Fibroblast of peridontal ligament (primary cell): ENCODE data around the gene NELFB.
A peak's percentile ranks its signal among the peaks of the same experiment; 100 is the strongest.
"Not testable (repeated sequence)": the region's sequence is repeated elsewhere in the genome, so short reads cannot be mapped to it uniquely, and the experiment has no call there.

Source experiments
- DNase-seq: peaks from one replicate; pipeline ENCODE4 v3.0.0-alpha.2; 2010; ENCODE audit errors: extremely low read depth

NELFB gene

DNA sequence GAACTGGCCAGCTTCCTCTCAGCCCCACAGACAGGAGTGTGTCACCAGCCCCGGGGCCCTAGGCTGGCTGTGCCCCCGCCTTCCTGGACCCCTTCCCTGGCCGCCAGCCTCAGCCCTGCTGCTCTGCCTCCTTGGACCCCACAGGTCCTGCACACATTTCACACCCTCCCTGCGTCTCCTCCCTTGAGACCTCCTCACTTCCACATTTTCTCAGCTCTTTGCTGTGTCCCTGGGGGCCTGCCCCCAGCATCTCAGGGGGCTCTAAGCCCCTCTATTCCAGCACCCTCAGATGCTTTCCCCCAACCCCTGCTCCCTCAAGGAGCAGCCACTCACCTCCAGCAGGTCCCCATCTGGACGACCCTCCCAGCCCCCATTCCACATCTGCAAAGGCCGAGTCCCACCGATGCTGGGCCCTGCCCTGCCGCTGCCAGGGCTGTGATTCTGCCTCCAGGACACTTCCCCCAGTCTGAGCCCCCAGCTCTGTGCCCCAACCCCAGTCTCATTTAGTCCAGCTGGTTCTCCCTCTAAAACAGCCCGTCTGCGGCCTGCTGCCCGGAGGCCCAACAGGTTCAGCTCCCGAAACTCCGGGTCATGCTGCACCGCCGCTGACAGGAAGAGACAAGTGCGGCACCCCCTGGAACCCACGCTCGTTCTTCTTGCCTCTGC lies 20.2 kb upstream of the NELFB start:
- no peak for DNase-seq

DNA sequence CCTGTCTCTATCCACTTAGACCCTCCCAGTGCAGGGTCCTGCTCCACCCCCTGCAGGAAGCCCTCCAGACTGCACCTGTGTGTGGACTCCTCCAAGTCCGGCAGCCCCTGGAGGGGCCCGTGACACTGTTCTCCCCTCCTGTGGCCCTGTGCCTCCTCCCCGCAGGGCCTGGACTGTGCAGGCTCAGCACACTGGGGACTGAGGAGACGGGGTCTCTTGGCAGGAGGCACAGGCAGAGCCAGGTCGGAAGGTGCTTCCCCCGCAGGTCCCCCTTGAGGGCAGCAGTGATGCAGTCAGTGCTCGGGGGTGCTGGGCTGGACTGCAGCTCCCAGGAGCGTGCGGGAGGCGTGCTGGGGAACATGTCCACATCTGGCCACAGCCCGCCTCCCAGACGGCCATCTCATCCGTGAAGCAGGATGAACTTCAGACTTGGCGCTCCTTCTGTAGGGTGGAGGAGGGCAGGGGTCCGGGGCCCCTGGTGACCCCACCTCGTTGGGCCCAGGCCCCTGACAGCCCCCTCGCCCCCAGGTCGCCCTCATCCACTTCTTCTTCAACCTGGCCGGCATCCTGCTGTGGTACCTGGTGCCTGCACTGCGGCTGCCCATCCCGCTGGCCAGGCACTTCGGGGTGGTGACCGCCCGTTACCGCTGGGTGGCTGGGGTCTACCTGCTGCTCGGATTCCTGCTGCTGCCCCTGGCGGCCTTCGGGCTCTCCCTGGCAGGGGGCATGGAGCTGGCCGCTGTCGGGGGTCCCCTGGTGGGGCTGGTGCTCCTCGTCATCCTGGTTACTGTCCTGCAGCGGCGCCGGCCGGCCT lies 19.5 kb upstream of the NELFB start:
- no peak for DNase-seq

DNA sequence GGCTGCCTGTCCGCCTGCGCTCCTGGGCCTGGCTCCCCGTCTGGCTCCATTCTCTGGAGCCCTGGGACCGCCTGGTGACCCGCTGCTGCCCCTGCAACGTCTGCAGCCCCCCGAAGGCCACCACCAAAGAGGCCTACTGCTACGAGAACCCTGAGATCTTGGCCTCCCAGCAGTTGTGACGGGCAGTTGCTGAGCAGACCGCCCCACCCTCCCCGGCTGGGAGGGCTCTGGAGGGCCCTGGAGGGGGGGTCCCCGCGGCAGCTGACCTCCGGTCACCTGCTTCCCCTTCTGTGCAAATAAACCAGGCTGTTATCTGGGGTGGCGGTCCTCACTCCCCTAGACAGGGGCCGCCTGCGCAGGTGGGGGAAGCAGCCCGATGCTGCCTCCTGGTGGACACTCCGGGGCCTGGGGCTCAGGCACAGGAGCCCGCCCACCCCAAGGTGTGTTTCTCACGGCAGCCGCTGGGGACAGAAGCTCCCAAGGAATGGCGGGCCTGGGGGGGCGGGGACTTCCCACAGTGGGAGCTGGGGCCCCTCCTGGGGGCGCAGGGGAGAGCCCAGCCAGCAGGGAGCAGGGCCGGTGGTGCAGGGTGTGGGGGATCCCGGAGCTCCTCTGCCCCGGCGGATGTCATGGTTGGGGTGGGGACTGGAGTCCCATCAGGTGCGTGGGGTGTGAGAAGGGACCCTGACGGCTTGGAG lies 18.7 kb upstream of the NELFB start:
- DNase-seq: peak; percentile 53

DNA sequence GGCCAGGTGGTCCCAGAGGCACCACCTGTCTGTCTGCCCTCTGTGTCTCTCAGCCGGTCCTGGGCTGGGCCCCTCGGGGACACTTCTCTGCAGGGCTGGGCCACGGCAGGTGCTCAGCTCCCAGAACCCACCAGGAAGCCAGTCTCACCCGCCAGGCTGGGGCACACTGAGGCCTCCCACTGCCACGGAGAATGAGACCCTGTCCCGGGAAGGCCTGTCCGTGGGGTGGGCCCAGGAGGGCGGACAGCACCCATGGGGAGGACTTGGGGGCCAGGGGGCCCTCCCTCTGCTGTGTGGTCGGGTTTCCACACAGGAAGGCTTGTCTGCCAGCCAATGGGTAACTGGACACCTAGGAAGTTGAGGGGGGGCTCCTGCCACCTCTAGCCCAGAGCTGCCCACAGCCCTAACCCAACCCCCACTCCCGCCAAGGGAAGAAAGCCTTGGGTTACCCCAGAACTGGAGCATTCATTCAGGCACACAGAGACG lies 18.1 kb upstream of the NELFB start:
- DNase-seq: no peak

DNA sequence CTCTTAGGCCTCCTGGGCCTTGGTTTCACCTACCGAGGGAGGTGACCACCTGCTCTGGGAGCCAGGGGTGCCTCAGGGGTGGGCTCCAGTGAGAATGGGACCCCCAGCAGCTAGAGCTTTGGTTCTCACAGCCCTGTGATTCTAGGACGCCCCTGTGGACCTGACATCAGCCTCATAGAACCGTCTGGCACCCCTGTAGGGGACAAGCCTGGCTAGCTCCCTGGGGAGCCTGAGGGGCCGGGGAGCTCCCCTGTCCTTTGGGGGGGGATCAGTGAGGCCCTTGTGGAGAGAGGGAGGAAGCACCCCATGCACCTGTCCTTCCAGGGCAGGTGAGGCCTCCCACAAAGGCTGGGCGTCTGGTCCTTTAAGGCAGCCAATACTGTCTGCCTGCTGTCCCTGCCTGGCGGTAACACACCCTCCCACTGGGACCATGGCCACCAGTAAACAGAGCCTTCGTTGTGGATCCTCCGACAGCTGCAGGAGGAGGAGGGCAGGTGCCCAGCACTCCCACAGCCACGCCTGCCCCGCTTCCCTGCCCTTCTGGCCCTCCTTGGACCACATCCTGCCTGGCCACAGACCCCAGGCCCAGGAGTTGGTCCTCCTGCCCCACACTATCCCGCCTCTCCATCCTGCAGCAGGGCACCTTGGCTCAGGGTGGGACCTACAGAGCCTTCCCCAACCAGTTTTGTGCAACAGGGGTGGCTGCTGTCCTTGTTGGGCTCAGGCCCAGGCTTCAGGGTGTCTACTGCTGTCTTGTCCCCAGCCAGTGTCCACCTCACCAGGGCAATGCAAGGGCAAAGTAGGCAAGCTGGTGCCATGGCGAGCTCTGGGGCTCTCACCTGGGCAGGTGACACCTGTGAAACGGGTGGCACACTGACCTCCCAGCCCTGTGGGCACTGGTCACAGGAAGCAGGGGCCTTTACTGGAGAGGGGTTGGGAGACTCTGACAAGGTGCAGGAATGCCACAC lies 17.1 kb upstream of the NELFB start:
- DNase-seq: no peak

DNA sequence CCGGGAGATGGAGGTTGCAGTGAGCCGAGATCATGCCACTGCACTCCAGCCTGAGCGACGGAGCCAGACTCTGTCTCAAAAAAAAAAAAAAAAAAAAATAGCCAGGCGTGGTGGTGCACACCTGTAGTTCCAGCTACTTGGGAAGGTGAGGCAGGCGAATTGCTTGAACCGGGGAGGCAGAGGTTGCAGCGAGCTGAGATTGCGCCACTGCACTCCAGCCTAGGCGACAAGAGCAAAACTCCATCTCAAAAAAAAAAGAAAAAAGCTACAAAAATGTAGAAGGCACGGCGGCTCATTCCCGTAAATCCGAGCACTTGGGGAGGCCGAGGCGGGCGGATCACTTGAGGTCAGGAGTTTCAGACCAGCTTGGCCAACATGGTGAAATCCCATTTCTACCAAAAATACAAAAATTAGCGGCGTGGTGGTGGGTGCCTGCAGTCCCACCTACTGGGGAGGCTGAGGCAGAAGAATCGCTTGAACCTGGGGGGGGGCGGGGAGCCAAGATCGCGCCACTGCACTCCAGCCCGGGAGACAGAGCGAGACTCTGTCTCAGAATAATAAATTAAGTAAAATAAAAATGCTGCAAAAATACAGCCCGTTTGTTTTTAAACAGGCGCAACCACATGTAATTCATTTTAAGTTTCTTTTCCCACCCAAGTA lies 15.5 kb upstream of the NELFB start:
- not testable (repeated sequence) for DNase-seq

DNA sequence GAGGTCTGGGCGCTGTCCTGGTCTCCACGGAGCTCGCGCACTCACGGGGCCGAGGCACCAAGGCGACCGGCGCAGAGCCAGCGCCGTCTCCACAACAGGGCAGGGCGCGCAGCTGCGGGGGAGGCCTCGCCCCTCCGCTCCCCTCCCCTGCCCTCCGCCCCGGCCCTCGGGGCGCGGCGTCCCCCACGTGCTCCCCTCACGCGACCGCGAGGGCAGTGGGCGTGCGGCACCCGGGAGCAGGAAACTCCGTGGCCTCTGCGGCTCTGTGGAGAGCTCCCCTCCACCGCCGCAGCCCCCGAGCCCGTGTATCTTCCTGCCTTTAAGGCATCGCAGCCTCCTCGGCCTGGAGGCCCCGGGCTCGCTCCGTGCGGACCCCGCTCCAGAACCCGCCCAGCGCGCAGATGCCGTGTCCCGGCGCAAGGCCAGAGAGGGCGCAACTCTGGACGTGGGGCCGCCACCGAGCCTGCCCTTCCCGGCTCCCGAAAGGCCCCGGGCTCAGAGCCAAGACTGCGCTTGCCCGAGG lies 14.7 kb upstream of the NELFB start:
- DNase-seq: peak; percentile 70

DNA sequence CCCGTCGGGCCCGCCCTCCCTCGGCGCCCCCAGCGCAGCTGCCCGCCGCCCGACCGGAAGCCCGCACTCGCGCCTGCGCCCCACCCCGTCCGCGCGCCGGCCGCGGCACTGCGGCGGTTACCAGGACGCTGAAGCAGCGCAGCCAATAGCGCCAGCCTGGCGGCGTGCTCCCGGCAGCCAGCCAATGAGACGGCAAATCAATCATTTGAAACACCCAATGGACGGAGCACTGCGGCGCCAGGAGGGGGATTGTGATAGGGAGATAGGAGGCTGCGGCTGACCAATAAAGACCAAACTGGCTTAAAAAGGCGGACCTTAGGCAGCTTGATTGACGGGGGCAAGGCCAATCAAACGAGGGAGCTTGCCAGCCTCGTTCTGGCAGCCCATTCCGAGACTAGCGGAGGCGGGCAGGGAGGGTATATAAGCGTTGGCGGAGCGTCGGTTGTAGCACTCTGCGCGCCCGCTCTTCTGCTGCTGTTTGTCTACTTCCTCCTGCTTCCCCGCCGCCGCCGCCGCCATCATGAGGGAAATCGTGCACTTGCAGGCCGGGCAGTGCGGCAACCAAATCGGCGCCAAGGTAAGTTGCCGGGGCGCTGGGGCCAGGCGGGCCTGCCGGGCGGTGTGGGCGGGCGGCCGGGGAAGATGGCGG lies 14.2 kb upstream of the NELFB start, which contains the start of gene TUBB4B:
TUBB4B (plus strand) TSS at position 447 of the 649 bp plus-strand sequence; CDS start at position 521, 74 bp downstream.
- DNase-seq: peak; percentile 100

DNA sequence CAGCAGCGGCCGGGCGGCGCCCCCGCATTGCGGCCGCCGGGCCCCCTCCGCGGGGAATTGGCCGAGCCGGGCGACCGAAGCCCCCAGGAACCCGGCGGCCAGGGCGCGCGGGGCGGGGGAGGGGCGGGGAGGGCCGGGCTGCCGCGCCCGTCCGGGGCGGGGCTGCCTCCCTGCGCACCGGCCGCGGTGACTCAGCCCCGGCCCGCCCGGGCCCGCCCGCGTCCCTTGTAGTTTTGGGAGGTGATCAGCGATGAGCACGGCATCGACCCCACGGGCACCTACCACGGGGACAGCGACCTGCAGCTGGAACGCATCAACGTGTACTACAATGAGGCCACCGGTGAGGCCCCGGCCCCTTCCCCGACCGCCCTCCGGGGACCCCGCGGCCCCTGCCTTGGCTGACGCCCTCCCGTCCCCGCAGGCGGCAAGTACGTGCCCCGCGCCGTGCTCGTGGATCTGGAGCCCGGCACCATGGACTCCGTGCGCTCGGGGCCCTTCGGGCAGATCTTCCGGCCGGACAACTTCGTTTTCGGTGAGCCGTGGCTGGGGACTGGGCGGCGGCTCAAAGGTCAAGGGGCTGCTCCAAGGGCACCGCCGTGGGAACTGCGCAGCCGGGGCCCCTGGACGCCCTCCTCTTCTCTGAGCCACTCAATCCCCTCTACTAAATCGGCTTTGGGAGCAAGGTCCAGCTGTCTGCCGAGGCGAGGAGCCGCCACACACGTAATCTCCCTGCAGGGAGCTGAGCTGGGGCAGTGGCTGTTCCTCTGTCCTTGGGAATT lies 13.4 kb upstream of the NELFB start:
- DNase-seq: peak; percentile 19

DNA sequence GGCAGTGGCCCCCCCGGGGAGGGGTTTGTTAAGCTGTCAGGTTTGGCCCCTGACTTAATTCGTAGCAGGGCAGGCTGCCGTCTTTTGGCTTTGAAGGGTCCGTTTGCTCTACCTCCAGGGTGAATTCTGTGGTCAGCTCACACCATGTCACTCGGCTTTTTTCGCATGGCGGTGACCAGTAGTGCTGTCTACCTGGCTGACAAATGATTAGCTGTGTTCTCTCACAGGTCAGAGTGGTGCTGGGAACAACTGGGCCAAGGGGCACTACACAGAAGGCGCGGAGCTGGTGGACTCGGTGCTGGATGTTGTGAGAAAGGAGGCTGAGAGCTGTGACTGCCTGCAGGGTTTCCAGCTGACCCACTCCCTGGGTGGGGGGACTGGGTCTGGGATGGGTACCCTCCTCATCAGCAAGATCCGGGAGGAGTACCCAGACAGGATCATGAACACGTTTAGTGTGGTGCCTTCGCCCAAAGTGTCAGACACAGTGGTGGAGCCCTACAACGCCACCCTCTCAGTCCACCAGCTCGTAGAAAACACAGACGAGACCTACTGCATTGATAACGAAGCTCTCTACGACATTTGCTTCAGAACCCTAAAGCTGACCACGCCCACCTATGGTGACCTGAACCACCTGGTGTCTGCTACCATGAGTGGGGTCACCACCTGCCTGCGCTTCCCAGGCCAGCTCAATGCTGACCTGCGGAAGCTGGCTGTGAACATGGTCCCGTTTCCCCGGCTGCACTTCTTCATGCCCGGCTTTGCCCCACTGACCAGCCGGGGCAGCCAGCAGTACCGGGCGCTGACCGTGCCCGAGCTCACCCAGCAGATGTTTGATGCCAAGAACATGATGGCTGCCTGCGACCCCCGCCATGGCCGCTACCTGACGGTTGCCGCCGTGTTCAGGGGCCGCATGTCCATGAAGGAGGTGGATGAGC lies 12.6 kb upstream of the NELFB start:
- DNase-seq: no peak

DNA sequence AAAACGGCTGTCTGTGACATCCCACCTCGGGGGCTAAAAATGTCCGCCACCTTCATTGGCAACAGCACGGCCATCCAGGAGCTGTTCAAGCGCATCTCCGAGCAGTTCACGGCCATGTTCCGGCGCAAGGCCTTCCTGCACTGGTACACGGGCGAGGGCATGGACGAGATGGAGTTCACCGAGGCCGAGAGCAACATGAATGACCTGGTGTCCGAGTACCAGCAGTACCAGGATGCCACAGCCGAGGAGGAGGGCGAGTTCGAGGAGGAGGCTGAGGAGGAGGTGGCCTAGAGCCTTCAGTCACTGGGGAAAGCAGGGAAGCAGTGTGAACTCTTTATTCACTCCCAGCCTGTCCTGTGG lies 11.9 kb upstream of the NELFB start:
- DNase-seq: not testable (repeated sequence)

DNA sequence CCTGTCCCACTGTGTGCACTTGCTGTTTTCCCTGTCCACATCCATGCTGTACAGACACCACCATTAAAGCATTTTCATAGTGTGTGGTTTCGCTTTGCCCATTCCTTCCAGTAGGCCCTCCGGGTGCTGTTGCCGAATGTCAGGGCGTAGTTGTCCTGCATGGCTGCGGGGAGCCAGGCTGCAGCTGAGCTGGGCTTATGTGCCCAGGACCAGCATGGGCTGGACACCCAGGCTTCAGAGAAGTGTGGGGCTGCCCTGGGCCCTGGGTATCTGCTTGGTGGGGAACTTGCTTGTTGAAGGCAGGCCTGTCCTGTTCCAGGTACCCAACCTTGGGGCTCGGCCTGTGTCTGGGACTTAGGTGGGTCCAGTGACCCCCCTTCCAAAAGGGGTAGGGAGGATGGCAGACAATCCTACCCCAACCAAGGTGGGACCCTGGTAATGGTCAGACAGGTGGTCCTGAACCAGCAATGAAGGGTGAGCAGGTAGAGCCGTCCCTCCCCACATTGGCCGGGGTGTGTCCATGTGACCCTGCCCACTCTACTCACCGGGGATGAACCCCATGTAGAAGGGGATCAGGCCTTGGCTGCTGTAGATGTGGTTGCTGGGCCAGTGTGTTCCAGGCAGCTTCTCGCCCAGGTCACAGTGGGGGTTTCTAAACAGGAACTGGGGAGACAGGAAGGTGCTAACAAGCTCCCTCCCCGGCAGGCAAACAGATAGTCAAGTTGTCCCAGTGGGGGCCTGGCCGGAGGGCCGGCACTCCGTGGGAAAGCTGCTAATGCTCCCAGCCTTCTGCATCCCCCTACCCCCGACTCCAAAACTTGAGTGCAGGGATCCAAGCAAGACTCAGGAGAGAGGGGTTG lies 11.3 kb upstream of the NELFB start:
- DNase-seq: no peak

DNA sequence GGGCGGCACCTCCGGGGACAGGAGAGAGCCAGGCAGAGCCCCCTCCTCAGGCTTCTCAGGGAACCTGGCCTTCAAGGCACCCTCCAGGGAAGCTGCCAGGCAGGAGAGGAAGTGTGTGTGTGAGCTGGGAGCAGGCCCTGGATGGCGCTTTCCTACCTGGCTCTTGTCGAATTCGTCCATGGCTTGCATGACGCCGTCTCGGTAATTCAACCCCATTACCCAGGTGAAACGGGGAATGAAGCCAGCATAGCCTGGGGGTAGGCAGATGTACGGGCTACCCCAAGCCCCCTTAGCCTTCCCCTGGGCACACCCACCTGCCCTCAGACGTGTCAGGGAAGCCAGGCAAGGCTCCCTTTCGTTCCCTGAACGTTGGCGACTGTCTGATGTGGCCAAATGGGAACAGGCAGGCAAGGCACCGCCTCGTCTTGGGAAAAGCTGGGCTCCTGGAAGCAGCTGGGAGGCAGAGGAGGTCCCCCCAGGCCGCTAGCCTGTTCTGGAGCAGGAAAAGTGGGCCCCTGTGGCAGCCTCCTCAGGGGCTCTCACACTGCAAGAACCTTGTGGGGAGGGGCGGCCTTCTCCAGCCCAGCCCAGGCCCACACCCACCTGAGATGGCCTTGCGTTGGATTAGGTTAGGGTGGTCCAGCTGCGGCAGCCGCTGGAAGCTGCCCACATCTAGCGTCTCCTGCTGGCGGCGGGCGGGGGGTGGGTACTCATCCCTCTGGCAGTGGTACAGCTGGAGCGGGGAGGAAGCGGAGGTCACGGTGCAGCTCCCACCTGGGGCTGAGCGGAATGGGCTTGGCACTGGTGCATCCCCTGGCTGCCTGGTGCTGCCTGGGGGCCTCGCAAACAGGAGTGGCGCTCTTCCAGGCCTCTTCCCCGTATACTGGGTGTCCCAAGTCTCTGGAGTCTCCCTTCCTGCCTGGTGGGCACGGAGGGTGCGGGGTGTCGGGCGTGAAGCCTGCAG lies 10.4 kb upstream of the NELFB start:
- no peak for DNase-seq

DNA sequence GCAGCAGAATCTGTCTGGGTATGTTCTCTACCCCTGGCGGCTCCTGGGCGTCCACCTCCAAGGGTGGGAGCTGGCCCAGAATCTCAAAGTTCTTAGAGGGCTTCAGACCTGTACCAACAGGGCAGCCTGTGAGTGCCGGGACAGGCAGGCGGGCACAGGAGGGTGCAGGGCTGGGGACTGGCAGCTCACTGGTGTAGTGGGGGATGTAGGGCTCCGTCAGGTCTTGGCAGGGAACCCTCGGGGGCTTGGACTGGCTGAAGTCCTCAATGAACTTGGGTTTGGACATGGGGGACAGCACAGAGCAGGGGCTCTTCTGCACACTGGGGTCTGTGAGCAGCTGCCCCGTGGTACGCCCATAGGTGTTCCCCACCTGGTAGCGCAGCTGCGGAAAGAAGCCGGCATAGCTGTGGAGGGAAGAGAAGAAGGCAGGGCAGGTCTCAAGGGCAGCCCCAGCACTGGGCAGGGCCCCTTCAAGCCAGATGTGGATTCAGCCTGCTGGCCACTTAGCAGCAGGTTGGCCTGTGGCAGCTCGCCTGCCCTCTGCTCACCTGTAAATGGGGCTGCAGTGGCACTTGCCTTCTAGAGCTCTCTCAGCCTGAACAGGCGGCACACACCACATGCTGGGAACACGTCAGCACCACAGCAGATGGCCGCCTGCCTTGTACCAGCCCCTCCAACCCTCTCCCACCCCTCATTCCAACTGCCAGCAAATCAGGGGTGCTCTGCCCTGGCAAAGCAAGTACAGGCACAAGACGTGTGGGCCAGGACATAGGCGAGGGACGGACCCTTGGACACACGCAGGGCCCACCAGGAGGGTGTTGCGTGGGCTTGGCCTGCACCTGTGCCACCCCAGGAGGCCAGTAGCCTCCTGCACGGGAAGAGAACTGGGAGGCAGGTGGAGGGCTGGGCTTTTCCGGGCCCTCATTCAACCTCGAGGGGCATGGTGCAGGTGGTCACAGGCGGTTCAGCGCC lies 9.4 kb upstream of the NELFB start:
- DNase-seq: no peak
